Measurements from ENCODE around the gene ABHD14A. TPM values are rescaled to one million over a fixed set of nuclear protein-coding genes. Genes with fewer than 3 reads are reported as not detected.
A peak's percentile ranks its signal among the peaks of the same experiment; 100 is the strongest.

ABHD14A gene
- total and polyA plus RNA-seq, 9 donors, result 5.1 to 36.1 (median 27.4) TPM

- Histone ChIP-seq H3K27me3 (no peaks in the 10 kb centered on the region), H3K4me1 (ENCODE audit: insufficient read depth) (peaks cover 12% of the 10 kb centered on the region), H3K36me3 (no peaks in the 10 kb centered on the region), H3K4me3 (no peak overlapping the region), H3K9me3 (no peaks in the 10 kb centered on the region), H3K27ac (no peak overlapping the region)
- WGBS, 3 donors, result 1 to 2% (median 1%) methylated on average over 18 of the region's 18 CpGs
- no peak for TF ChIP-seq POLR2A (IDR thresholded peaks at IDR 0.05)
- TF ChIP-seq CTCF (IDR thresholded peaks at IDR 0.05), result peak; percentile 59 to 96 (median 94)
- no peak for TF ChIP-seq EP300 (IDR thresholded peaks at IDR 0.05)
- intact Hi-C loops (cut with DNase I), result loop anchor here (1.0 to 5.0 kb wide), 6 partner anchors 56 to 336 kb away; partner anchors contain the start of gene DUSP7 (in 1 of the 4)
- peak; percentile 71 to 87 (median 82) for DNase-seq
Measured at GRCh38 chr3:52001443-52001974, 26.6 kb downstream of the ABHD14A start.

DNA sequence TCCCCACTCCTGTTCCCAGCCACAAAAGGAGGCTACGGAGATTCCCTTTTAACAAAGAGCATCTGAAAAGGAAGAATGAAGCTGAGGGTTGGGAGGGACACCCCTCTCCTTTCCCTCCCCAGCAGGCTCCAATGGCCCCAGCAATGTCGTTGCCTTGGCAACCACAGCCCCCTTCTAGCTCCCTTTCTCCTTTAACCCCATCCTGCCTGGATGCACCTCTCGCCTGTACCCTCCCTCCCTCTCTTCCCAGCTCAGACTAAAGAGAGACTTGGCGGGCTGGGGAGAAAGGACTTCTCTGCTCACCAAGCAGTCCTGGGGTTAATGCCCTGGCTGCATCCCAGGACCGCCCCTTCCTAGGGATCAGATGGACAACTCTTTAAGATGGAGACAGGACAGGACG lies 27.9 kb downstream of the ABHD14A start:
- intact Hi-C loops (cut with DNase I), result loop anchor here (5.0 kb wide), 5 partner anchors 55 to 335 kb away; partner anchors contain the start of gene DUSP7 (in 1 of the 4)
- no peaks in the 10 kb centered on the region for H3K27me3 ChIP-seq

DNA sequence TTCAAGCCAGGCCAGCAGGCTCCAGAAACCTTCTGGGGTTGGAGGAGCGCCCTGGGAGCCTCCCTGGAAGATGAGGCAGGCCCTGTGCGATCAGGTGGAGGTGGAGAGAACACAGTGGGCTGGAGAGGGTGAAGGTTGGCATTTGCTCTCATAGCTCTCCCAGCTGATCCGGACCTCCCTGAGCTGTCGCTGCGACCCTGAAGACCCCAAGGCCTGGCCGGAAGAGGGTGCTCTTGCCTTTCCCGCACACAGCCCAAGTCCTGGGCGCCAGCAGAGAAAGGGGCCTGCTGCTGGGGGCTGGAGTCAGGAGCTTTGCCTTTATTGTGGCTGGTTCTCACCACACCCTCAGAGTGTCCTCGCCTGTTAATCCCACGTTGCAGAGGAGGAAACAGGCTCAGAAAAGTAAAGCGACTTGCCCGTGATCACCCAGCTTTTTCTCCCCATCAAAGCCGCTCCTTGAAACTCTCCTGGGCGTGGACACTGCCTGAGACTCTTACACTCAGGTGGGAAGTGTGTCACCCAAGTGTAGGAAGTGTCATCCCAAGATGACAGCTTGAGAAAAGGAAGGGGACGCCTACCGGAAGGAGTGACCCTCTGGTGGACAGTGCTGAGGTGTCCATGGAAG lies 29.4 kb downstream of the ABHD14A start:
- WGBS, 3 donors, result 62 to 71% (median 66%) methylated on average over 16 of the region's 16 CpGs
- Histone ChIP-seq H3K9me3 (no peaks in the 10 kb centered on the region), H3K27ac (no peak overlapping the region), H3K4me3 (no peak overlapping the region), H3K36me3 (no peaks in the 10 kb centered on the region), H3K4me1 (ENCODE audit: insufficient read depth) (peaks cover 12% of the 10 kb centered on the region), H3K27me3 (no peaks in the 10 kb centered on the region)
- intact Hi-C loops (cut with DNase I), result loop anchor here (5.0 kb wide), 5 partner anchors 53 to 333 kb away; partner anchors contain the start of gene DUSP7 (in 1 of the 4)
- DNase-seq, result peak in 1 of 5 donors; percentile 63
- TF ChIP-seq CTCF (IDR thresholded peaks at IDR 0.05) (peak in 1 of 3 donors; percentile 30), POLR2A (IDR thresholded peaks at IDR 0.05) (no peak), EP300 (IDR thresholded peaks at IDR 0.05) (no peak)

More for the DNA sequence above, 27.9 kb downstream of the ABHD14A start:
- Histone ChIP-seq H3K27ac (no peak overlapping the region), H3K36me3 (no peaks in the 10 kb centered on the region), H3K9me3 (no peaks in the 10 kb centered on the region), H3K4me1 (ENCODE audit: insufficient read depth) (peaks cover 12% of the 10 kb centered on the region), H3K4me3 (no peak overlapping the region)
- WGBS, 3 donors, result 72 to 75% (median 72%) methylated on average over 6 of the region's 6 CpGs
- TF ChIP-seq CTCF (IDR thresholded peaks at IDR 0.05), result no peak
- TF ChIP-seq EP300 (IDR thresholded peaks at IDR 0.05), result no peak
- no peak for TF ChIP-seq POLR2A (IDR thresholded peaks at IDR 0.05)
- no peak for DNase-seq

- WGBS, 3 donors, result 68 to 89% (median 72%) methylated on average over 4 of the region's 4 CpGs
- TF ChIP-seq EP300 (IDR thresholded peaks at IDR 0.05) (no peak), POLR2A (IDR thresholded peaks at IDR 0.05) (no peak), CTCF (IDR thresholded peaks at IDR 0.05) (no peak)
- no peaks in the 10 kb centered on the region for H3K36me3 ChIP-seq
- no peak overlapping the region for H3K27ac ChIP-seq
- H3K9me3 ChIP-seq, result no peaks in the 10 kb centered on the region
- intact Hi-C loops (cut with DNase I), result loop anchor here (5.0 kb wide), 6 partner anchors 42 to 332 kb away; partner anchors contain the start of gene DUSP7 (in 1 of the 4)
- no peak overlapping the region for H3K4me3 ChIP-seq
- H3K4me1 ChIP-seq (ENCODE audit: insufficient read depth), result peaks cover 12% of the 10 kb centered on the region
- no peak for DNase-seq
- H3K27me3 ChIP-seq, result no peaks in the 10 kb centered on the region
Measured at GRCh38 chr3:52004906-52005395, 30.1 kb downstream of the ABHD14A start.

Data from ovary (tissue), 9 donors.